ENCODE results near the gene ADAMTS6.

Gene ADAMTS6

GRCh38 chr5:65144136-65144871 is 337.4 kb downstream of the ADAMTS6 start:
- DNase-seq (ENCODE audit: low read depth) = no peak

- no peak for DNase-seq (ENCODE audit: low read depth)
These were observed 339.2 kb downstream of the ADAMTS6 start for GRCh38 chr5:65142511-65143011.

GRCh38 chr5:65142016-65142415 is 339.7 kb downstream of the ADAMTS6 start:
- DNase-seq (ENCODE audit: low read depth) = no peak

DNA sequence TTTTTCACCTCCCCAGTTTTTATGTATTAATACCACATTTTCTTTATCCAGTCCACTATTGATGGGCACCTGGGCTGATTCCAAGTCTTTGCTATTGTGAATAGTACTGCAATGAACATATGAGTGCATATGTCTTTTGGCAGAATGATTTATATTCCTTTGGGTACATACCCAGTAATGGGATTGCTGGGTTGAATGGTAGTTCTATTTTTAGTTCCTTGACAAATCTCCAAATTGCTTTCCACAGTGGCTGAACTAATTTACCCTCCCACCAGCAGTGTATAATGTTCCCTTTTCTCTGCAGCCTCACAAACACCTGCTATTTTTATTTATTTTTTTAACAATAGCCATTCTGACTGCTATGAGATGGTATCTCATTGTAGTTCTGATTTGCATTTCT is 340.2 kb downstream of the ADAMTS6 start:
- DNase-seq (ENCODE audit: low read depth) = no peak

DNA sequence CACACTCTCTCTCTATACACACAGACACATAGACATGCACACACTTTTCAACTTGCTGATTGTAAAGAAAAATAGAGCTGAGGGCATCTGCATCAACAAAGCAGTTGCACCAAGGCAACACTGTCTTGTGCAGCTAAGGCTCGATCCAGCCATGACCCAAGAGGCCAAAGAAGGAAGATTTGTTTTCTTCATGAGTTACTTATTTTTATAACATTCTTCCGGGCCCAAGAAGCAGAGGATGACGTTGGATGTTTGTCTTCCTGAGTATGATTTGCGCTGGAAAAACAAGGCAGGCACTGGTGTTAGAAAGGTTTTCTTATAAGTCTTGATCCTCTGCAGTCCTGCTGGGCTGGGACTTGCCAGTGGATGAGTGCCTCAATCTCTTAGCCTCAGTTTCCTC is 344.1 kb downstream of the ADAMTS6 start:
- DNase-seq (ENCODE audit: low read depth) = no peak

- DNase-seq (ENCODE audit: low read depth) = no peak
These were observed 348.1 kb downstream of the ADAMTS6 start for GRCh38 chr5:65133477-65134110.

DNA sequence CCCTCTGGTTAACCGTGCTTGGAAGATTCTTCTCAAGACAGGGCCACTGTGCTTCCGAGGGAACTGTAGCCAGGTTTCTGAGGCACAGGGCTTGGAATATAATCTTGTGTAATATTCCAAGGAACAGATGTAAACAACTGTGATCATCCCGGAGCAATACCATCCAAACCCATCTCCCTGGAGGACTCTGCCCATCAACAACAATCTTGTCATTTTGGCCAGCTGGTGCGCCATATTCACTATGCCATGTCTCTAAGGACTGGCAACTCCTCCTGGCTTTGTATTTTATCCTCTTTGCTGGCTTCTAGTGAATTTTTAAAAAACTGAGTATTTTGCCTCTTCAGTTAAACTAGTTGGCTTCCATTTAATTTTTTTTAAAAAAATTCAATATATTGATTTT is 349.3 kb downstream of the ADAMTS6 start:
- DNase-seq (ENCODE audit: low read depth) = no peak

DNA sequence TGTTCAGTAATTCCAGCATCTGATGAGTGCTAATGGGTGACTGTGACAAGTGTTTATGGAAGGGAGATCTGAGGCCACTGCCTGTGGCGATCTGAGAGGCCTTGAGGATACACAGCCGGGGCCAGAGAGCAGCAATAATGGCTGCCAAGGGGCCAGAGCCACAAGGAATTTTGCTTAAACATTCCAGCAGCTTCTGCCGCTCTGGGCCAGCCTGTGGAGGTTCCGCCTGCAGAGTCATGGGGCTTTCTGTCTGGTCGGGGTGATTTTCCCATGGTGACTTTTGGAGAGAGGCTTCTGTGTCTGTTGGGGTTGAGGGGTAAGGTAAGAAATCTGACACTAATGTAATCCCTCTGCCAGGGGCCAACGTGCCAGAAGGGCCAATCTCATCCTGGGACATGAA is 353.5 kb downstream of the ADAMTS6 start:
- DNase-seq (ENCODE audit: low read depth) = no peak

- no peak for DNase-seq (ENCODE audit: low read depth)
These were observed 354.4 kb downstream of the ADAMTS6 start for GRCh38 chr5:65127161-65127901.

- DNase-seq (ENCODE audit: low read depth) = no peak
These were observed 355.1 kb downstream of the ADAMTS6 start for GRCh38 chr5:65126542-65127069.

DNA sequence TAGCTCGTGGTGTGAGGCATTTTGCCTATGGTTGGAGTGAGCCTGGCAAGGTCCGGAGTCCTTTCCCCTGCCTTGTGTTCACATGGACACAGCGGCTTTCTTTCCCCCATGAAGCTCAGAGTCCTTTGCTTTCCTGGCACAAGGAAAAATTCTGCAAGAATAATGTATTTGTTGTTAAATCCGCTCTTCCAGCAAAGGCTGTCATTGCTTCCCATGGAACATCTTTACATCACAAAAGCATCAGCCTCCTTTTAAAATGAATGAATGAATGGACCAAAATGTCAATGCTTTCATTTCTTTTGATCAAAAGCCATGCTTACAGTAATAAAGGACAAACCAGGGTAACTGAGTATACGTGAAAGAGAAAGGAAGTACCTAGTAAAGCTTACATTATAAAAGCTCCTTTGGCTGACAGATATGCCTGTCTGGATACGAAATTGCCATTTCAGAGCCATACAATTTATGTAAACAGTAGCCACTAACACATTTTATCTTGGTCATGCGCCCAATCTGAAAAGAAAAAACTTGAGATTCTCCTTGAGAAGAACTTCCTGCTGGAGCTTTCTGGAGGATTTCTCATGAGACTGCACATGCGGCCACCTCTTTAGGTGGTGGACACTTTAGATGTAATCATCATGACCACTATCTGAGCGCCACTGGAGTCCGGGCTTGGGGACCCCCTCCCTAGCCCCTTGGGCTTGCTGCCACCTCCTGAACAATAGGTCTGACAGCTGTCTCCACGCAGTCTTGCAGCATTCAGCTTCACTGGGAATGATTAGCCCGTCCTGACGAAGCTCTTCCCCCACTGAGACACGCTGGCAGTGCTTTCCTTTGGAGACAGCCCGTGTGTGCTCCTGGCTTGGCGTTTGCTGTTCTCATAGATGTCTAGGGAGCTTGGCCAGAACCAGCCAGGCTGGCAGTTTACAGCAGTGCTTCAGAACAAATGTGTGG is 355.9 kb downstream of the ADAMTS6 start:
- DNase-seq (ENCODE audit: low read depth) = no peak

DNA sequence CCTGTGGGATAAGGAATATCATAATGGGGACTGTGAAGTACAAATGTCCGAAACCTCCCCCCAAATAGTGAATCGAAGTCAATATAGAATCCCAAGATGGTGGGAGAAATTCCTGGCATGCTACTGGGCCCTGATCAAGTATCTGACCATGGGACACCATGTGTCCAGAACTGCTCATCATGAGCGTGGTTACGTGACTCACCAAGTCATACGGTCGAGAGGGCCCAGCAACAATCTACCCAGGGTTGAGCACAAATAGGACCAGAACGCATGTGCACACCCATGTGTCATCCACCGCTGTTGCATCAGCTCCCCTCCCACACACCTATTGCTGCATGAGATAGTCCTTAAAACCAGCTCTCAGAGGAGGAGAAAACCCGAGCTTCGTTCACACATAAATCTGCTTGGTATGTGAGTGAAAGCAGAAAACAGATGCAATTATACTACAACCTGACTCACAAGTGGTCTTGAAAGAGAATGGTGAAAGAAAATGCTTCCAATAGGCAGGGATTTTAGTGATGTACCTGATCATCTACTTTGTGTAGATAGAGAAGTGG is 359.8 kb downstream of the ADAMTS6 start:
- no peak for DNase-seq (ENCODE audit: low read depth)

DNA sequence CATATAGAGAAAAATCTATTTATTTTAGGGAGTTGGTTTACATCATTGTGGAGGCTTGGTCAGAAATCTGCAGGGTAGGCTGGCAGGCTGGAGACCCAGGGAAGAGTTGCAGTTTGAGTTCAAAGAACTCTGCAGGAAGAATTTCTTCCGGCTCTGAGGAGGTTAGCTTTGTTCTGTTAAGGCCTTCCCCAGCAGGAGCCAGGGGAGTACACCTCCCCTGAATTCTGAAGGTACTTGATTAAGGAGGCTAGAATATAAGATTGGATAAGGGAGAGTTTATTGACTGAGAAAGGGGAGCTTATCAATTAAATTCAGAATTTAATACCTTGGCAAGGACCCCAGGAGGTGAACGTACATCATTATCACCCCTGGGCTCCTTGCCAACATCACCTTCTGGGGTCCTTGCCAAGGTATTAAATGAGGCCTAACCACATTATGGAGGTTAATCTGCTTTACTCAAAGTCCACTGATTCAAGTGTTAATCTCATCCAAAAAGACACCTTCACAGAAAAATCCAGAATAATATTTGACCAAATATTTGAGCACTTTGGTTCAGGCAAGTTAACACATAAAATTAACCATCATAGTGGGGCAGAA is 361.3 kb downstream of the ADAMTS6 start:
- no peak for DNase-seq (ENCODE audit: low read depth)

DNA sequence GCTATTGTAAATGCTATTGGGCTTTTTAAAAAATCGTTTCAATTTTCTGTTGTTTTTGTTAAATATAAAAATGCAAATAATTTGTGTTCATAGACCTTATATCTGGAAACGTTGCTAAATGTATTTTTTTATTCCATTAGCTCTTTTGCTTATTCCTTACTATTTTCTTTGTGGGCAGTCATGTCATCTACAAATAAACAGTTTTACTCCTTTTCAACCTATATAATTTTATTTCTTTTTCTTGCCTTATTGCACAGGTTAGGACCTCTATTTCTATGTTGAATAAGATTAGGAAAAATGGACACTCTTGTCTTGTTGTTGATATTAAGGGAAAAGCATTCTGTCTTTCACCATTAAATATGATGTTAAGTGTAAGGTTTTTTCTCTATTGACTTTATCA is 364.2 kb downstream of the ADAMTS6 start:
- no peak for DNase-seq (ENCODE audit: low read depth)

DNA sequence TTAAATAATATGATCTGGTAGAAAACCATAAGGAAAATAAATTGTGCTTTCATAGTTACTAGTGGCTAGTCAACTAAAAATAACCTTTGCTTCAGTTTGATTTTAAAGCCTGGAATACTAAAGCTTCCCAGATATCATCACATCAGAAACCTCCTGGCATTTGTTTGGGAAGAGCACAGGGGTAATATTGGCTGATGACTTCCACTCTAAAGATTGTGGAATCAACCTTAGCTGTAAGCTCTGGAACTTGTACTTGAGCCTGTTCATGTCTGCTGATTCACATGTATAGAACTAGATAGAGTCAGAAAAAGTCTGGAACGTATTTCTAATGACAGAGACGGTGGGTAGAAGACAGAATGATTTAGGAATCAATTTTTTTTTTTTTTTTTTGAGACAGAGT is 367.9 kb downstream of the ADAMTS6 start:
- DNase-seq (ENCODE audit: low read depth) = no peak

DNA sequence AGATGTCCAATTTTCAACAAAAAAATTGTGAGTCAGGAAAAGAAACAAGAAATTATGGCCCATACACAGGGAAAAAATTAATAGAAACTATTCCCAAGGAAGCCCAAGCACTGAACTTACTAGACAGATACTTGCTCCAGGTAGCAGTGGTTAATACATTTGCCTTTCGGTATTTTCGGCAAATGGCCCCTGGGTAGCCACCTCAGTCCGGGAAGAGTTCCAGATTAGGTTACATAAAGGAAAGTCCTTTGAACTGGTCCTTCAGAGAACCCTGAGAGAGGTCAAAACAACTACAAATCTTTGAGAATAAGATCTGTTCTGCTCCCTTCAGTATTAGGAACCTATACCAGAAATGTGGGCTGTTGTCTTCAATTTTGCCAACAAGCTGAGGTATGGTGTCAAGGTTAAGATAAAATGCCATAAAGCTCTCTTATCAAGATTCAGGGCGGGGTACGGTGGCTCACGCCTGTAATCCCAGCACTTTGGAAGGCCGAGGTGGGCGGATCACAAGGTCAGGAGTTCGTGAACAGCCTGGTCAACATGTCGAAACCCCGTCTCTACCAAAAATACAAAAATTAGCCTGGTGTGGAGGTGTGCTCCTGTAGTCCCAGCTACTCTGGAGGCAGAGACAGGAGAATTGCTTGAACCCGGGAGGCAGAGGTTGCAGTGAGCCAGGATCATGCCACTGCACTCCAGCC is 369.6 kb downstream of the ADAMTS6 start:
- DNase-seq (ENCODE audit: low read depth) = no peak

DNA sequence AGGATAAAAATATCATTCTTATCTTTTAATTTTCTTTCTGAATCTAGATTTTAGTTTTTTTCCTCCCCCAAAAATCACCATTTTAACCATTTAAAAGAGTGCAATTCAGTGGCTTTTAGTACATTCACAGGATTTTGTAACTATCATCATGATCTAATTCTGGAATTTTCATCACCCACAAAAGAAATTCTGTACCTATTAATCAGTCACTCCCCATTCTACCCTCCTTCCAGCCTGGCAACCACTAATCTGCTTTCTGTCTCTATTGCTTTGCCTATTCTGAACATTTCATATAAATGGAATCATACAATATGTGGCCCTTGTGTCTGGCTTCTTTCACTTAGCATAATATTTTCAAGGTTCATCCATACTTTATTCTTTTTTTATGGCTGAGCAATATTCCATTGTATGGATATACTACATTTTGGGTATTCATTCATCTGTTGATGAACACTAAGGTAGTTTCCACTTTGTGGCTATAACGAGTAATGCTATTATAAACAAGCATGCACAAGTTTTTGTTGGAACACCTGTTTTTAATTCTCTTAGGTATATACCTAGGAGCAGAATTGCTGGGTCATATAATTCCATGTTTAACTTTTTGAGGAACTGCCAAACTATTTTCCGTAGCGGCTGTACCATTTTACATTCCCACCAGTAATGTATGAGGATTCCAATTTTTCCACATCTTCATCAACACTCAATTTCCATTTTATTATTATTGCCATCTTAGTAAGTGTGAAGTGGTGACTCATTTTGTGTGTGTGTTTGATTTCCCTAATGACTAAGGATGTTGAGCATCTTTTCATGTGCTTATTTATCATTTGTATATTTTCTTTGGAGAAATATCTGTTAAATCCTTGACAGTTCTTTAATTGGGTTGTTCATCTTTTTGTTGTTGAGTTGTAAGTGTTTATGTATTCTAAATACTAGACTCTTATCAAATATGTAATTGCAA is 372.7 kb downstream of the ADAMTS6 start:
- no peak for DNase-seq (ENCODE audit: low read depth)

DNA sequence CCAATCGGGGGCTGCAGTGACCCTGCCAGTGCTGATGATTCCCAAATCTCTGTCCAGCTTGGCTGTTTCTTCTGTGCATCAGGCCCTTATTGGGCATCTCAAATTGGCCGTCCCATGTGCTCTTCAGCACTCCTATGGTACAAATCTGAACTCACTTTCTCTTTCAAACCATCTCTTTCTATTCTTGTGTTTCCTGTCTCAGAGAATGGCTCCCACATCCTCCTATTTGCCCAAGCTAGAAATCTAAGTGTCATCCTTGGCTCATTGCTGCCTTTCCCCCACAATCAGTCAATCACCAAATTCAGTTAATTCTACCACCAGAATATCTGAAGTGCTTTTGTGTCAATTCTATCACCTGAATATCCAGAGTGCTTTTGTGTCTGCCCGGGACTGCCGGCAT is 376.4 kb downstream of the ADAMTS6 start:
- DNase-seq (ENCODE audit: low read depth) = no peak

- no peak for DNase-seq (ENCODE audit: low read depth)
These were observed 376.9 kb downstream of the ADAMTS6 start for GRCh38 chr5:65104831-65105230.
